ENCODE measurements around the gene NPRL2.

Gene NPRL2

DNA sequence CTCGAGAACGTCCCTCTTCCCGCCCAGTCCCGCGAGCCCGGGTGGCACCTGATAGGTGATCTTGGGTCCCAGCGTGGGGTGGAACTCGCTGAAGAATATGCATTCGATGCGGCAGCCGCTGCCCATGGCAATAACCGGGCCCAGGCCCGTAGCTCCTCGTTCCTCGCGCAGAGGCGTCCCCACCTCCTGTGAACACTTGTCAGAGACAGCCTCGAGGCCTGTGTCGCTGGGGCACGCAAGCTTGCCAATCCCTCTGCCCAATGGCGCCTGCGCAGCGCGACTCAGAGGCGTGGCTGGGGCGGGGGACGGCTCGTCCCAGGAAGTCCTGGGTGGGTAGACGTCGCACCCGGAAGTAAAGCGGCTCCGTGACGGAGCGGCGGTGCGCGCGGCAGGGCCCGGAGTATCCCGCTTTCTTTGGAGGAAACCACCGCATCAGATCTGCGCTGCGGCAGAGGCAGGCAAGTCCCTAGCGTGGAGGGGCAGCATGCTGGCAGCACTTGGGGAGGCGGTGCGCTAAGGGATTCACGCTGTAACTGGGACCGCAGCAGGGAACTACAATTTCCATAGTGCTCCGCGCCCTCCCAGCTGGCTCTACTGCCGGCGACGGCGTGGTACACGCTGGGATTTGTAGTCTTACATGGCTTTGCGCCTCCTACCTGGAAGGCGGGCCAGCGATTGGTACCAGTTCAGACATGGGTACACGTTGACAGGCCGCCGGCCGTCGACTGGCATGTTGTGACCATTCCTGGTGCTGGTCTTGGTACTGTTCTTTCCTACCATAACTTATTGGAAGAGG, at the start of gene NPRL2, which contains the start of gene CYB561D2:
NPRL2 (minus strand) TSS at position 249 of the 796 bp plus-strand sequence; CDS start at position 126, 123 bp downstream.
CYB561D2 (plus strand) TSS at position 336 of the 796 bp plus-strand sequence. CDS start 572 bp downstream, outside the sequence.
- peak within 1 kb of the TSS; percentile 90 for H3K4me3 Mint-ChIP-seq
- H3K36me3 Mint-ChIP-seq (ENCODE audit: low read depth): peaks cover 73% of the 10 kb centered on the region
- no peaks in the 10 kb centered on the region for H3K9me3 Mint-ChIP-seq
- H3K4me1 Mint-ChIP-seq (ENCODE audit: low read depth): peaks cover 84% of the 10 kb centered on the region
- intact Hi-C loops (cut with micrococcal nuclease): loop anchor here (1.0 kb wide), 1 partner anchor 9 kb away; the partner anchor contains the start of gene TMEM115
- peak within 1 kb of the TSS; percentile 93 for H3K27ac Mint-ChIP-seq
- H3K27me3 Mint-ChIP-seq: no peaks in the 10 kb centered on the region

DNA sequence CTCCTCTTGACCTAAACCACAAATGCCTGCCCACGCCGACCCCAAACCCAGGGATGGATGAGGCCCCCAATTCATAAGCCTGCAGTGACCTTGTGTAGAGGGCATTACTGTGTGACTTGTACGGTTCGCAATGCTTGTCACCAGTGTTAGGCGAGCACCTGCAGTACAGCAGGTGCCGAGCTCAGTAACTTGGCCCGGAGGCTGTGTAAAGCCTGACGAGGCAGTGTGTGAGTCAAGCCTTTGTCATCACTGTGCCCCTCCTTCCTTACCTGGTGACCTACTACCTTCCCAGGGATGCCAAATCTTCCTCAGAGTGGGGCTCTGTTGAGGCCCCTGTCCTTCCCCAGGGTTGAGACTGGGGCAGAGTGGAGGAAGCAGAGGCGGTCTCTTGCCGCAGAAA, 45.9 kb upstream of the NPRL2 start:
- intact Hi-C loops (cut with micrococcal nuclease): no loop called here
- Mint-ChIP-seq H3K9me3 (no peaks in the 10 kb centered on the region), H3K36me3 (ENCODE audit: low read depth) (no peaks in the 10 kb centered on the region), H3K27me3 (no peaks in the 10 kb centered on the region), H3K4me1 (ENCODE audit: low read depth) (peaks cover 20% of the 10 kb centered on the region), H3K27ac (peak overlapping the region; percentile 68), H3K4me3 (no peak overlapping the region)

DNA sequence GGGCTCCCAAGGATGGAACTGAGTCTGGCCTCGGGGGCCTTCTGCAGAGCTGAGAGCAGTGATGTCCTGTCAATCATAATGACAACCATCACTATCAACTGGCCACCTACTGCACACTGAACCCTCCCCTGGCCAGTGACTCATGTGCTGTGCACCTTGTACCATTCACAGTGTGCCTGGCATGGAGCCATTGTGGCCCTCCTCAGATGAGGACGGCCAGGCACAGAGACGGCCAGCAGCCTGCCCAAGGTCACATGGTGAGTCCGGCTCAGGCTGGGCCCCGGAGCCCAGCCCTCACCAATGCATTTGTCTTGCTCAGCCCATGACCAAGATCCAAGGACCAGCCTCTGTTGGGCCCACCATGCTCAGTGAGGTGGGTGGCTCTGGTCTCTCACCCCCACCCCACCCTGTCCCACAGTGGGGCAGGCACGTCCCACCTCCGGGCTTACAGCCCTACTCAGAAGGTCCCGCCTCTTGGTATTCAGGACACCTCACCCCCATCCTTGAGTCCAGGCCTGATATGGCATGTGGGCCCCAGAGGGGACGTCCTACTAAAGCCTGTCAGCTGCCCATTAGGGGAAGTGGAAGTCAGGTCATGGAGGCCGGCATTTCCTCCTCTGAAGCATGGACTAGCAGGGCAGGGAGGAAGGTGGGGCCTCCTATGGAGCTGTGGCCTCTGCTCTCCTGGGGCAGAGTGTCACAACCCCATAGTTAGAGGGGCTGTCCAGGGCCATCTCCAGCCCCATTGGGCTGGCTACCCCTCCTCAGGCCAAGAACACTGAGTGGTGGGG, 44.7 kb upstream of the NPRL2 start:
- peaks cover 20% of the 10 kb centered on the region for H3K4me1 Mint-ChIP-seq (ENCODE audit: low read depth)
- no peaks in the 10 kb centered on the region for H3K36me3 Mint-ChIP-seq (ENCODE audit: low read depth)
- no peaks in the 10 kb centered on the region for H3K27me3 Mint-ChIP-seq
- intact Hi-C loops (cut with micrococcal nuclease): no loop called here
- no peaks in the 10 kb centered on the region for H3K9me3 Mint-ChIP-seq
- peak overlapping the region; percentile 68 for H3K27ac Mint-ChIP-seq
- H3K4me3 Mint-ChIP-seq: no peak overlapping the region

DNA sequence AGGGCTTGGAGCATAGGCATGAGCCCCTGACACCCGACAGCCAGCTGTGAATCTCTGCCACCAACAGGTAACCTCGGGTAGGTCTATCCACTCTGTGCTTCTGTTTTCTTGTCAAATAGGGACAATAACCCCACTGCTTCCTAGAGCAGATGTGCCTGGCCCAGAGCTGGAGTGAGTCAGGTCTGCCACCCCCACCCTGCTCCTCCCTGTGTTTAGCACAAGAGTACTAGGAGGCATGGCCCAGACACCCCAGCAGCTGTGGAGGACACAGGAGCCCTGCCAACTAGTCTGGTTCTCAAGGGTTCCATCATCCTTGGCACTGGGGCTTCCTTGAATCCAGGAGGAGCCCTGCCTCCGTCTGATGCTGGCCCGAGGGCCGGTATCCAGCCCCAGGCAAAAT, 42.5 kb upstream of the NPRL2 start:
- H3K27ac Mint-ChIP-seq: no peak overlapping the region
- H3K4me1 Mint-ChIP-seq (ENCODE audit: low read depth): peaks cover 20% of the 10 kb centered on the region
- H3K9me3 Mint-ChIP-seq: no peaks in the 10 kb centered on the region
- intact Hi-C loops (cut with micrococcal nuclease): no loop called here
- H3K27me3 Mint-ChIP-seq: no peaks in the 10 kb centered on the region
- no peak overlapping the region for H3K4me3 Mint-ChIP-seq
- no peaks in the 10 kb centered on the region for H3K36me3 Mint-ChIP-seq (ENCODE audit: low read depth)

DNA sequence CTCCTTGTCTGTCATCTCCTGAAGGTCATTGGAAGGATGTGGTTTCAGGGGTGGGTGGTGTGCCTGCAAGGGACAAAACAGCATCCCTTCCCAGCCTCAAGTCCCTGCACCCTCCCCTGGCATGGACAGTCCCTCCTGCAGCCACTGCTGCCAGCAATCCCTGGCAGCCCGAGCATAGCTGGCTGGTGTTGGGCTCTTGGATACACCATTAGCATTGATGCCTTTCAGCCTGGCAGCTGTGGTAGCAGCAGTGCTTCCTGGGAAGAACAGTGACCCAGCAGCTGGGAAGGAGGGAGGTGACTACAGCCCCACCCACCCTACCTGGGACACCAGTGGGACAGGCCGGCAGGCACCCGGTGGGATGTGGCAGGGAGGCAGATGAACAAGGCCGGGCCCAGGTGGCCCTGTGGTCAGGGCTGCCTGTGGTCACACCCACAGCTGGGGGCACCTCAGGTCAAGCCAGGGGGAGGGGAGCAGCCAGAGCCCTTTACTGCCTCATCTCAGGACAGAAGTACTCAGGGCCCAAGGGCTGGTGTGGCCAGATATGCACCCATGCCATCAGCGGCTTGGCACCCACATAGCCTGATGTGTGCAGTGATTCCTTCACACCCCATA, 41.6 kb upstream of the NPRL2 start:
- no peaks in the 10 kb centered on the region for H3K9me3 Mint-ChIP-seq
- intact Hi-C loops (cut with micrococcal nuclease): no loop called here
- H3K36me3 Mint-ChIP-seq (ENCODE audit: low read depth): no peaks in the 10 kb centered on the region
- no peak overlapping the region for H3K4me3 Mint-ChIP-seq
- no peak overlapping the region for H3K27ac Mint-ChIP-seq
- H3K27me3 Mint-ChIP-seq: no peaks in the 10 kb centered on the region
- H3K4me1 Mint-ChIP-seq (ENCODE audit: low read depth): peaks cover 20% of the 10 kb centered on the region

DNA sequence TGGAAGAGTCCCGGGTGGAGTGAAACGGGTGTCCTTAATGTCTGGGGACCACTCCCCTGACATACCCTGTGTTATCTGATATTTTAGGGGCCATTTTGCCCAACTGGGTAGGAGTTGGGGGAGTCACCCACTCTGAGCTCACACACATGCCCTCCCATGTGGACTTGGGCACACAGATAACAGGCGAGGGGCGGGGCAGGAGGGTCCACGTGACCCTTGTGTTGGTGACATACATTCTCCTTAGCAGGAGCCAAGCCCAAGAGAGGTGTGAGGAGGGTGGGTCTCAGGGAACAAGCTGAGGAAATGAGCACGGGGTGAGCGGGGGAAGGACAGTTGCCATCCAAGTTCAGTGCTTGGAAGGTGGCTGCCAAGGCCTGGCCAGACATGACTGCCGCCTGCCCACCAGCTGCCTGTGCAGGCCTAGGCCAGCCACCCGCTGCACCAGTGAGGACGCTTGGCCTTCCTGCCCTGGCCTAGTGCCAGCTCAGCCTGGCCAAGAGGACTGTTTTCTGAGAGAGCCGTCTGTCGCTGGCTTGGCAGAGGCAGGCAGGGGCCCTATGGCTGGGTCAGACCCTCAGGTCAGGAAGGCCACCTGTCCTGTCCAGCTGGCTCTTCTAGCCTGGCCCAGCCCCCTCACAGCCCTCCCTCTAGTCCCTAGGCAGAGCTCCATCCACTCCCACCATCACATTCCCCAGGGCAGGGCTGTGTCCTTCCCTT, 40.1 kb upstream of the NPRL2 start:
- no peak overlapping the region for H3K4me3 Mint-ChIP-seq
- no peak overlapping the region for H3K27ac Mint-ChIP-seq
- intact Hi-C loops (cut with micrococcal nuclease): no loop called here
- H3K9me3 Mint-ChIP-seq: no peaks in the 10 kb centered on the region
- peaks cover 12% of the 10 kb centered on the region for H3K4me1 Mint-ChIP-seq (ENCODE audit: low read depth)
- H3K27me3 Mint-ChIP-seq: peaks cover 2% of the 10 kb centered on the region
- H3K36me3 Mint-ChIP-seq (ENCODE audit: low read depth): no peaks in the 10 kb centered on the region

DNA sequence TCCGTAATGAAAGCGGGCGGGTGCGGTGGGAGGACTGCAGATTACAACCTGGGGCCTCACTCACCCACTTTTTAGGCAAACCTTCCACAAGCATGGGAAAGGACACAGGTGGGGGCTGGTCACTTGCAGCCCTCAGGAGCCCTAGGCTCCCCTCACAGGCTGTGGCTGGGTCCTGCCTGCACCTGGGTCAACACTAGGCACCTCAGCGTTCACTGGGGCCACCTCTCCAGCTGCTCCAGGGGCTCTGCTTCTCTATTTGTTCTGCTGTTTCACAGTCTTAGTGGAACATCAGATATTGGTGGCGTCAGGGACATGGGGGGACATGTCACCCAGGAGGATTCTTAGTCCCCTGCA, 38.8 kb upstream of the NPRL2 start:
- Mint-ChIP-seq H3K4me3 (no peak overlapping the region), H3K4me1 (ENCODE audit: low read depth) (peaks cover under 1% of the 10 kb centered on the region), H3K9me3 (no peaks in the 10 kb centered on the region), H3K36me3 (ENCODE audit: low read depth) (no peaks in the 10 kb centered on the region), H3K27ac (no peak overlapping the region), H3K27me3 (peaks cover 10% of the 10 kb centered on the region)
- intact Hi-C loops (cut with micrococcal nuclease): no loop called here

DNA sequence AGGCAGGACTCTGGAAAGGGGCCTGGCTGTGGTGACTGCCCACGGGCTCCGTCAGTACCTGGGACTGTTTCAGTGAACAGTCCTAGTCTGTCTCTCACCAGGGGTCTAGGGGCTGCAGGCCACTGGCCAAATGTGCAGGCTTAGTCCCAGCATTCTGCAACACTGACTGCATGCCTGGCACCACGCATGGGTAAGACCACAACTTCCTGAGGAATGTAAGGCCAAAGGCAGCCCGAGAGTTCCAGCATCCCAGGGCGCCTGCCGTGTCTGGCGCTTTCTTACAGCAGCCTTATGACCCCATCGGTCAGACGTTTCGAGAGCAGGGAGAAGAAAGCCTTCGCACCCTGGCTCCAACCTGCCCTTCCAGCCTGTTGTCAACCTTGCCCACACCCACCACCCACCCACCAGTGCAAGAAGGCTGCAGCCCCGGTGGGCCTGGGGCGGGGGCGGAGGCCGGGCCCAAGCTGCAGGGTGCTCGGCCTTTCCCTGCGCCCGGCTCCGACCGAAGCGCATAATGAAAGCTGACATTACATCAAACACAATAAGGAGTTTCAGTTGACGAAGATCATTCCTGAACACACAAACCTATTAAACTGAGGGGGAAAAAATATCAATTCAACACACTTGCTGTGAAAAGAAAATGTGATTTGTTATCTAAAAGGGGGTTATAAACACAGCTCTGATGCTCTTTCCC, 38.3 kb upstream of the NPRL2 start:
- H3K27me3 Mint-ChIP-seq: peaks cover 10% of the 10 kb centered on the region
- H3K27ac Mint-ChIP-seq: no peak overlapping the region
- H3K9me3 Mint-ChIP-seq: no peaks in the 10 kb centered on the region

DNA sequence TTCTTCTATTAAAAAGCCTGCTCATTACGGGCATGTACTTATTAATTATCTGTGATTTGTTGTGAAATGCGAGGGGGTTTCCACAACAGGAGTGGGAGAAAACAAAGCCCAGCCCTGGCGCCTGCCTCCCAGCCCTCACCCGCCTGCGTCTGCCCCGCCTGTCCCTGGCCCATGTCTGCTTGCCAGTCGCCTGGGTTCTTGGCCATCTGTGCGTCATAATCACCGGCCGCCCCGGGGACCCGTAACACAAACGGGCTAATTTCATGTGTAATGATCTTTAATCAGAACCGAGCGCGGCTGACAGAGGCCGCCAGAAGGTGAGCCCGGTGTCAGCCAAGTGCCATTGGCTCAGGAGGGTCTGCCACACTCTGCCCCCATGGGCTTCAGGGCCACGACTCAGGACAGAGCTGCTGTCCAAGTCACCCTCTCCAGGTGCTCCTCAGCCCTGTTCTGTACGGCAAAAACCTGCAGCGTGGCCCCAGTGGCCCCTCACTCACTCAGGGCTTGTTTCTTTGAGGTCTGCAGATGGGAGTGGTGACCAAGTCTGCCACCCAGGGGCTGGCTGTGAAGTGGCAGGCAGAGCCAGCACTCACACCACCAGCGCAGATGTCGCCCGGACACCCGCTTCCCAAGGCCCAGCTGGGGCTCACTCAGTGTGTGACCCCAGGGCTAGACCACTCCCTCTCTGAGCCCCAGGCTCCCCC, 37.6 kb upstream of the NPRL2 start:
- no peaks in the 10 kb centered on the region for H3K36me3 Mint-ChIP-seq (ENCODE audit: low read depth)
- intact Hi-C loops (cut with micrococcal nuclease): no loop called here
- peaks cover 10% of the 10 kb centered on the region for H3K27me3 Mint-ChIP-seq

More for the DNA sequence above, 38.3 kb upstream of the NPRL2 start:
- H3K4me1 Mint-ChIP-seq (ENCODE audit: low read depth): no peaks in the 10 kb centered on the region
- no peaks in the 10 kb centered on the region for H3K36me3 Mint-ChIP-seq (ENCODE audit: low read depth)
- intact Hi-C loops (cut with micrococcal nuclease): no loop called here
- H3K4me3 Mint-ChIP-seq: no peak overlapping the region

DNA sequence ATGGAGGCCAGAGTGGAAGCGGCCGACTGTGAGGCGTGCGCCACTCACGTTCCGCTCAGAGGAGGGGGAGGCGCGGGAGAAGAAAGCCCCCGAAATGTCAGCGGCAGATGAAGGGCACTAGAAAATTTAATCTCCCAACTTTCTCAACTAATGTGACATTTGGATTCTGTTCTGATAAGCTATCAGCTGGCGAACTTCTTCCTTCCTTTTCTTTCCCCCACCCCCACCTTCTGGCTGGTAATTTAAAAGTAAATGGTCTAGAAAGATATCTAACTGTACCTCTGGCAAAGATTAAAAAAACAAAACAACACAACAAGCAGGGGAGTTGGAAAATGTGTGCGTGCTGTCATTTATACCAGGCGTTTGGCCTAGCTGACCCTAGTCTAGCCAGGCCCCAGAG, 35.2 kb upstream of the NPRL2 start:
- Mint-ChIP-seq H3K27me3 (peaks cover 10% of the 10 kb centered on the region), H3K36me3 (ENCODE audit: low read depth) (no peaks in the 10 kb centered on the region), H3K27ac (no peak overlapping the region), H3K4me1 (ENCODE audit: low read depth) (no peaks in the 10 kb centered on the region), H3K9me3 (no peaks in the 10 kb centered on the region), H3K4me3 (no peak overlapping the region)
- intact Hi-C loops (cut with micrococcal nuclease): no loop called here

More for the DNA sequence above, 37.6 kb upstream of the NPRL2 start:
- Mint-ChIP-seq H3K27ac (no peak overlapping the region), H3K4me3 (no peak overlapping the region), H3K9me3 (no peaks in the 10 kb centered on the region), H3K4me1 (ENCODE audit: low read depth) (no peaks in the 10 kb centered on the region)

DNA sequence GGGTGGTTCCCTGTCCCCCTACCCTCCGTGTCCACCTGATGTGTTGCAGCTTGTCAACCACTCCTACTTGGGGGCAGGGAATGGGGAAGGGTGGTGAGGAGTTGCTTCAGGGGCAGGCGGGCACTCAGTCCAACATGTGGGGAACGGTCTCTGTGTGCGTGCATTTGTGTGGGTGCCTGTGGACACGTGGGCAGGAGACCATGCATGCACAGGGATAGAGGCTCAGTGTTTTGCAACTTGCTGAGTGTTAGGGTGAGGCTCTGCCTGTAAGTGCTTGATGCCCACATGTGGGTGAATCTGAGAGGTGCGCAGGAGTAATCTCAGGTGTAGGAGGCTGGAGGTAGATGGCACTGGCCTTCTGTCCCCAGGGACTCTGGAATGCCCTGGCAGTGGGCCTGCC, 33.2 kb upstream of the NPRL2 start:
- H3K27me3 Mint-ChIP-seq: peaks cover 14% of the 10 kb centered on the region
- H3K4me1 Mint-ChIP-seq (ENCODE audit: low read depth): no peaks in the 10 kb centered on the region
- no peak overlapping the region for H3K27ac Mint-ChIP-seq
- no peaks in the 10 kb centered on the region for H3K36me3 Mint-ChIP-seq (ENCODE audit: low read depth)
- intact Hi-C loops (cut with micrococcal nuclease): no loop called here
- H3K4me3 Mint-ChIP-seq: no peak overlapping the region
- no peaks in the 10 kb centered on the region for H3K9me3 Mint-ChIP-seq

DNA sequence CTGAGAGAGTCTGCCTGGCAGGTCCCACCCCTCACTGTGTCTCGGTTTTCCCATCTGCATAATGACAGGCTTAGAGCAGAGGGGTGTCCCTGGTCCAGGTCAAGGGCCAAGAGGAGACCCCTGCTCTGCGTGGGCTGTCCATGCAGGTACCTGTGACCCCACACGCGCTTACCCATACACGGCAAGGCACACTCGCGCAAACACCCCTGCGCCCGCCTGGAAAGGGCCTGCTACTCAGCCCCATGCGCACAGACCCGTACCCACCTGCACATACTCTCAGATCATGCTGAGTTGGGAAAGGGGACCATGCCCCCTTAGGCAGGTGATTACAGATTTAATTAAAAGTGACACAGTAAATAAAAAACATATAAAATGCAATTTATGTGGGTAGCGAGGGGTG, 32.1 kb upstream of the NPRL2 start:
- Mint-ChIP-seq H3K4me3 (no peak overlapping the region), H3K9me3 (no peaks in the 10 kb centered on the region), H3K27me3 (peaks cover 14% of the 10 kb centered on the region), H3K4me1 (ENCODE audit: low read depth) (no peaks in the 10 kb centered on the region), H3K27ac (no peak overlapping the region), H3K36me3 (ENCODE audit: low read depth) (no peaks in the 10 kb centered on the region)
- intact Hi-C loops (cut with micrococcal nuclease): no loop called here

DNA sequence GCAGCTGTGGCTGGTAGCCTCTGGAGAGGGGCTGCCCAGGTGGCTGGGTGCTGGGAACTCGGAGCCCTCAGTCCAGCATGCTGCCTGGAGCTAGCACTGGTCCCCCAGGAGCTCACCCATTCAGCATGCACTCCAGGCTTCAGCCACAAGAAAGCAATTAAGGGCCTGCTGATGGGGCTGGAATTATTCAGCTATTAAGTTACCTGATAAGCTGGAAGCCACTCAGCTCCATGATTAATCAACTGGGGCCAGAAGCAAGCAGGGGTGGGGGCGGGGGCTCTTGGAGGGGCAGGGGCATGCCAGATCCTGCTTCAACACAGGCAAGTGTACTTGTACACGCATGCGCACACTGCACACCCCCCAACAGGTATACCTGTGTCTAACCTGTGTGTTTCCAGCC, 30.8 kb upstream of the NPRL2 start:
- Mint-ChIP-seq H3K4me1 (ENCODE audit: low read depth) (no peaks in the 10 kb centered on the region), H3K4me3 (no peak overlapping the region)
- intact Hi-C loops (cut with micrococcal nuclease): no loop called here

More for the DNA sequence above, 30.8 kb upstream of the NPRL2 start:
- H3K36me3 Mint-ChIP-seq (ENCODE audit: low read depth): no peaks in the 10 kb centered on the region
- peaks cover 14% of the 10 kb centered on the region for H3K27me3 Mint-ChIP-seq
- H3K27ac Mint-ChIP-seq: no peak overlapping the region
- no peaks in the 10 kb centered on the region for H3K9me3 Mint-ChIP-seq

Data from dendritic cell treated with granulocyte-macrophage colony-stimulating factor and Interleukin-4, amounts not matched to agents 40 ng/mL and 50 ng/mL, for 4 days (primary cell).